ENCODE results near the gene GTF2H1. TPM values are rescaled to one million over a fixed set of nuclear protein-coding genes. Genes with fewer than 3 reads are reported as not detected.

The GTF2H1 gene
- total and polyA plus RNA-seq, 9 of the 15 experiments (the other 6 are each of a cell fraction or from before 2014, with no cell fraction given): 56.9 to 126 (median 92.1) TPM

- TF ChIP-seq DLX4 (CRISPR knock-in tag; IDR thresholded peaks at IDR 0.05) (no peak), IRF9 (tag; IDR thresholded peaks at IDR 0.05) (no peak), ZNF707 (CRISPR knock-in tag; conservative IDR thresholded peaks at IDR 0.05) (no peak), ELF1 (tag; IDR thresholded peaks at IDR 0.05) (peak; percentile 77), NFIC (IDR thresholded peaks at IDR 0.05) (peak; percentile 98), SRF (CRISPR knock-in tag; IDR thresholded peaks at IDR 0.05) (0 out of 4 replicates have a peak, but pooled peaks of 1 of the 2 experiments have one; percentile 11), SUPT5H (IDR thresholded peaks at IDR 0.05) (peak; percentile 41; the same call in 1 of the 2 replicates), THAP12 (CRISPR knock-in tag; IDR thresholded peaks at IDR 0.05) (0 out of 2 replicates have a peak, but pooled peaks have one; percentile 50), PTRF (tag; IDR thresholded peaks at IDR 0.05) (no peak), POLR2H (tag; IDR thresholded peaks at IDR 0.05; ENCODE audit: low read depth) (peak; percentile 76), ZNF75A (CRISPR knock-in tag; IDR thresholded peaks at IDR 0.05) (no peak), HDAC1 (IDR thresholded peaks at IDR 0.05) (peak in 1 of 2 experiments; percentile 34; a peak in 1 of 4 replicates), PKNOX1 (IDR thresholded peaks at IDR 0.05) (peak; percentile 81), HMG20B (CRISPR knock-in tag; IDR thresholded peaks at IDR 0.05) (no peak)
Measured at GRCh38 chr11:18395735-18396504, 73.6 kb downstream of the GTF2H1 start (continued).

Data from K562 (cell line).